ENCODE results near the gene CSPG5. TPM values are rescaled to one million over a fixed set of nuclear protein-coding genes. Genes with fewer than 3 reads are reported as not detected.

The CSPG5 gene
- total RNA-seq, 1 donor from 2014 or later = 0.35 TPM

GRCh38 chr3:47592066-47592795 lies 13.6 kb upstream of the CSPG5 start:
- intact Hi-C loops (cut with DNase I) = no loop called here
- ATAC-seq = no peak
- no peak for DNase-seq (ENCODE audit: missing footprints)

GRCh38 chr3:47590216-47590615 lies 11.6 kb upstream of the CSPG5 start:
- ATAC-seq (no peak), DNase-seq (ENCODE audit: missing footprints) (no peak)
- intact Hi-C loops (cut with DNase I) = no loop called here

GRCh38 chr3:47588587-47588986 lies 9.9 kb upstream of the CSPG5 start:
- no peak for ATAC-seq
- no peak for DNase-seq (ENCODE audit: missing footprints)
- intact Hi-C loops (cut with DNase I) = no loop called here

GRCh38 chr3:47588053-47588452 lies 9.4 kb upstream of the CSPG5 start:
- intact Hi-C loops (cut with DNase I) = no loop called here
- ATAC-seq (no peak), DNase-seq (ENCODE audit: missing footprints) (no peak)

GRCh38 chr3:47586746-47587145 lies 8.1 kb upstream of the CSPG5 start:
- ATAC-seq = no peak

DNA sequence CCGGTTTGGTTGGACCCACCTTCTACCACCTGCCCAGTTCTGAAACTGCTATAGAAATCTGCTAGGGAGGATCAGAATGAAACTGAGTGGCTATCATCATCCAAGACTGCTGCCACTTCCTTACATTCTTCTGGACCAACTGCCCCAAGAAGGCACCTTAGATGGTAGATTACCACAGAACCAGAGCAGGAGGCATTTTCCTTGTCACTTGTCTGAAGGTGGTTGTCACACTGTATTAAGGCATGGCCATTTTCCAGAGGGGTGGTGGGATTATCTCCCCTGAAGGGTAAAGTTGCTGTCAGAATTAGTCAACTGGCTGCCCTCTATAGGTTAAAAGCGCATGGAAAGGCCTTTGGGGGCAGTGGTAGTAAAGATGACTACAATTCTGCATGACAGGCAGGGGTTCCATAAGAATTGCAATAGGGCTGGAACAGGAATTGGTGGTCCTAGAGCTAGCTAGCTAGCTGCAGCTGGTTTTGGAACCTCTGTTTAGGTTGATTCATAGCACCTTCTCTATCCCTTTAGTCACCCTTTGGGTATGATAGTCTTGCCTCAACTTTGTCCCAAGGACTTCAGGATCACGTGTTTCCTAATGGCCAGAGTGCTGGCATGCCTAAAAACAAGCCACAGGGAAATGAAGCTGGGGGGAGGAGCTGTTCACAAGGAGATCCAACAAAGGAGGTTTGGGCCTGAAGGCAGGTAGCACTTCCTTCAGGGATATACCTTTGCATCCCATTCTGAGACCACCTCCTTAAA lies 4.8 kb upstream of the CSPG5 start:
- DNase-seq (ENCODE audit: missing footprints) = no peak
- intact Hi-C loops (cut with DNase I) = no loop called here
- ATAC-seq = no peak

More at GRCh38 chr3:47586746-47587145, 8.1 kb upstream of the CSPG5 start:
- intact Hi-C loops (cut with DNase I) = no loop called here
- no peak for DNase-seq (ENCODE audit: missing footprints)

- DNase-seq (ENCODE audit: missing footprints) (no peak), ATAC-seq (no peak)
- intact Hi-C loops (cut with DNase I) = no loop called here
Observed at GRCh38 chr3:47581835-47582234, 3.2 kb upstream of the CSPG5 start.

DNA sequence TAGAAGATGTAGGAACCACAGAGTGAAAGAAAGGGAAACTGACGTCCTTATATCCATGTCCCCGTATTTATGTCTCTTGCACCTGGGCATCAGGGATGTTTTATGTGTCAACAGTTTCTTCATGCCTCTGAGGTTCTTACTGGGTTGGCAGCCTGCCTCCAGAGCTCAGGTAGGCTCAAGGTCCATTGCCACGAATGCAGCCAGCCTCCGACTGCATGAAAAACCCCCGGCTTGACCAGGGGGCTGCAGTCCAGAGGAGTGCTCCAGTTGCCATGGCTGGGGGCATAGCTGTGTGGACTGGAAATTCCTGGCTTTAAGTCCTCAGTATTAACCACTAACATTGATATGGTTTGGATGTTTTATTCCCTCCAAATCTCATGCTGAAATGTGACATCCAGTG lies 2.8 kb upstream of the CSPG5 start:
- ATAC-seq (no peak), DNase-seq (ENCODE audit: missing footprints) (no peak)
- intact Hi-C loops (cut with DNase I) = no loop called here

DNA sequence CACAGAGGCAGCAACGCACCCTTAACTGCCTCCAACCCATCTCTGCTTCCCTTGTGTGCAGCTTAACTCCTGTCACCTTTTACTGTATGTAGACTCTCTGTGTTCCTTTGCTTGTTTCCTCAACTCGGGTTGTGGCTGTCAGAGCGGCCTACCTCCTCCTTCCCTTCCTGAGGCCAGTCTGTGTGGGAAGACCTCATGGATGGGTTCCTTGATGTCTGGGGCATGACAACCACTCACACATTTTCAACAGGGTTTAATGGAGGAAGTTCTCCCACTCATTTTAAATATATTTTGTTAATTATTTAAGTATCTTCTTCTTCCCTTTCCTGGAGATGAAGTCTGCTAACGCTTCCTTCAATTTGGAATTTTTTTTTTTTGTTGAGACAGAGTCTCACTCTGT lies 1.8 kb upstream of the CSPG5 start:
- ATAC-seq = no peak
- intact Hi-C loops (cut with DNase I) = no loop called here

DNA sequence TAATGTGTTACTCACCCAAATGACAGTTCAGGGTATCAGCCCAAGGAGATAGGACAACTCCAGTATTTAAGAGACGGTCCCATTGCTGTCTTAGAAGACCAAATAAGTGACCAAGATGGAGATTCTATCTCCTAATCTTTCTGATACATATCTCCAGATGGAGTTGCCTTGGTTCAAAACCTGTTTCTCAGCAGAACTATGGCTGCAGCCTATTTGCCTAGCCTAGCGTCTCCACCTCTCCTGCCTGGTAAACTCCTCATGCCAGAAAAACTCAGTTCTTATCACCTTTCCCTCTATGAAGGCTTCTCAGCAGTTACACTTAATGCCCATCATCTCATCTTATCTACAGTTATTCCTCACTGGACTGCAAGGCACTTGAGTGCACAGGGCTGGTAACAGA lies 1.2 kb upstream of the CSPG5 start:
- DNase-seq (ENCODE audit: missing footprints) (no peak), ATAC-seq (no peak)
- intact Hi-C loops (cut with DNase I) = no loop called here

More for the DNA sequence above, 1.8 kb upstream of the CSPG5 start:
- no peak for DNase-seq (ENCODE audit: missing footprints)

DNA sequence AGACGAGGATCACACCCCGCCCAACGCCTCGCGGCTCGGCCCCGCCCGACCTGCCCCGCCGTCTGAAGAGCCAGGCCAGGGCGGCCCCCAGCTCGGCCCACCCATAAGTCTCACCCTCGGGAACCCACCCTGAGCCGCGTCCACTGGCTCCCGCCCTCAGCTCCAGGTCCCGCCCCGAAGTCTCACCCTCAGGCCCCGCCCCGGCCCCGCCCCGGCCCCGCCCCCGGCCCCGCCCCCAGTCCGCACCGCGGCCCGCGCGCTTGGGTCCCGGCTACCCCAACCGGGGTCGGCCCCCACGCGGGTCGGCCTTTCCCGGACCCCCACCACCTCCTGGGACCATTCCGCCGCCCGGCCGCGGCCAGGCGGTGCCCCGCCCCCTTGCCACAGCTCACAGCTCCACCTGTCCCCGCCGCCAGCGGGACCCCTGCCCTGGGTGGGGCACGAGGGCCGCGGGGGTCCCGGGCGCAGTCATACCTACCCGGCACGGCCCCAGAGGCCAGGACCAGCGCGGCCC lies 489 bp downstream of the CSPG5 start:
- intact Hi-C loops (cut with DNase I) = no loop called here
- DNase-seq (ENCODE audit: missing footprints) (no peak), ATAC-seq (peak; percentile 72)

DNA sequence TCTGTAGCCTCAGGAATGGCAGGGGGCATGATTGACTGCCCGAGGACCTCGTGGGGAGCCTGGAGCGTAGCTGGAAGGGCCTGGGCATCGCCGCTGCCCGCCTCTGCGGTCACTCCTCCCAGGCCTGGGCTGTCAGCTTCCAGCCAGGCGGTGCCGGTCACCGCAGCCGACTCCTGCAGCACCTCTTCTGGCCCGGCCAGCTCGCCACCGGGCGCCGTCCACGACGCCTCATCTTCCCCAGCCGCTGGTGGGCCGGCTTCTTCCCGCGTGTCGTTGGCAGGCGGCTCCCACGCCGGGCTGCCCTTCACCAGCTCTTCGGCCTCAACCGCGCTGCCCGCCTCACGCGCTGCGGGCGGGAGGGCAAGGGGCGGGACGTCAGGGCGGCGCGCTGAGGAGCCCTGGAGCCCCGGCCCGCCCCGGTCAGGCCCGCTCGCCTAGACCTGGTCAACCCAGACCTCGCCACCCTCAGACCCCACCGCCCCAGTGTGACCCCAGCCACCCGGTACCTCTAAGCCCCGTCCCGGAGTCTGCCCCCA lies 1.0 kb downstream of the CSPG5 start:
- ATAC-seq (peak; percentile 26), DNase-seq (ENCODE audit: missing footprints) (no peak)
- intact Hi-C loops (cut with DNase I) = no loop called here

DNA sequence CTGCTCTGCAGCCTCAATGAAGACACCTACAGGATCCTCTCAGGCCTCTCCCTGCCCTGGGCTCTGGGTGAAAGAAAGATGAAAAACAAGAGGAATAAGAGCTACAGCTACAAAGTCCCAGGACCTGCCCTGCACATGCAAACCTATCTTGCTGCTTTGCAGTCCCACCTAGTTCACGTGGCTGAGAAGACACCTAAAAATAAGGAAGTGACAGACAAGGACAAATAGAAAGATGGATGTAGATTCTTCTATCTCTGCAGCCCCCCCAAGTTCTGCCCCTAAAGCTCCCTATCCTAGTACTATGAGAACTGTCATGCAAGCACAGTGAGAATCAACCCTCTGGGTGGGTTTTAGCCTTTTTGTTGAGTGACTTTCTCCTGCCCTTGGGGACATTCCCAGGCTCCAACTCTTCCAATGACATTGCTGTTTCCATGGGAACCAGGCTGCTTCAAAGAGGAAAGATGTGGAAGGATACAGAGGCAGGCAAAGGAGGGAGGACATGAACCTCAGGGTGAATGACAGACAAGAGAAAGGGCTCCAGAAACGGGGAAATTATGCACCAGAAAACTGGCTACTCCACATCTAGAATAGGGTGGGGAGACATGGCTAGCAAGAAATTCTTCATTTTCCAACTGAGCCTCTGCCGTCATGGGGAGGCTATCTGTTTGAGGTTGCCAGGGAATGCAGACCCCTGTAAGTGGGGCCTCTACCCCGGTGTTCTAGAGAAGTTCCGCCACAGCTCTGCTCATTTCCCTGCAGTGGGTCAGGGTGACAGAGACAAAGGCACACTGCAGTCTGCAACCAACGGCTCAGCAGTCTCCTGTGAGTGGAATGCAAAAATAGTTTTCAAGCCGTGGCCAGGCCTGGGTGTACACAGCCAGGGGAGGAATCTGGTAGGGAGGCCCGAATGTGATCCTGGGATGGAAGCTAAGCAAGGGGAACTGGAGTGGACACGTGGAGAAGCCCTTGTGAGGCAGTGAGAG lies 5.2 kb downstream of the CSPG5 start:
- ATAC-seq = peak; percentile 70
- no peak for DNase-seq (ENCODE audit: missing footprints)
- intact Hi-C loops (cut with DNase I) = no loop called here

DNA sequence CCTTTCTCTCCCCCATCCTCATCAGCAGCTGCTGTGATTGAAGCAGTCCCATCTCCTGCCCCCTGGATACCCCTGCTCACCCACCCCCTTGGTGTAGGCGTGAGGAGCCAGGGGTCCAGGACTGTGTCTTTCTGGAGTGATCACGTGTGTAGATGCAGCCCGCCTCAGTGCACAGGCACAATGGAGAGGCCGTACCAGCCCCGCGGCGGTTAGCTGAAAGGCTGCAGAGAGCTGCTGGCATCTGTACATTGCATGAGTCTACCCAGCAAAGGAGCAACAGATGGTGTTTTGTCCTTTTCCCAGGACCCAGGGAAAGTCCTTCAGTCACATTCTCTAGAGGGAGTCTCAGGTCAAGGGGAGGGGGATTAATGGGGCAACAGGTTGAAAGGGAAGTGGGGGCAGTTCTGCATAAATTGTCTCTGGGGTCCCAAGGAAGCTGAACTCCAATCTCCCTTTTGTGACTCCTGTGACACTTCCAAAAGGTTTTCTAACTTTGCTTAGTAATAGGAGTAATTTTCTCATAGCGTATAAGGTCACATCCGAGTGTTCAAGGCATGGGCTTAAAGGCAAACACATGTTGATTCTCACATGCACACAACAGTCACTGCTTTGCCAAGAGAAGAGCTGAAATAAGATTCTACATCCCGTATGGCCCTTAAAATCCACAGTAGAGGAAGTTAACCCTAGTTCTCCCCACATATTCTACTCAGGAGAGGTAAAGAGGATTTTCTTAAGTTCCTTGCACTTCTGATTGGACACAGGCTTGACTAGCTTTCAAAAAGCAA lies 7.1 kb downstream of the CSPG5 start:
- intact Hi-C loops (cut with DNase I) = no loop called here
- ATAC-seq (no peak), DNase-seq (ENCODE audit: missing footprints) (no peak)

DNA sequence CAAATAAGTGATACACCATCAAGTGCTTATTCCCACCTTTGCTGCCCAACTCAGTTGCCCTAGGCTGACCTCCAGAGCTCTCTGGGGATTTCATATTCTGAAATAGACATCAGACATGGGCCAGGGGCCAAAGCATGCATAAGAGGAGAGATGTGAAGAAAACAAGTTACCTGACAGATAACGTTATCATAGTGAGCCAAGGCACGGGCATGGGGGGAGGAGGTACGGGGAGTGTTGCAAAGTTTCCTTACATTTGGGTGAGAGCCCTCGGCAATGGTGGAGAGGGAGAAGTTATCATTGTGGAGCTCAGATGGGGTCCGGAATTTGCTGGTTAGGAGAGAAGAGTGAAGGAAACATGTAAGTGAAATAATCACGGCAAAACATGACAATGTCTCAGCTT lies 9.8 kb downstream of the CSPG5 start:
- ATAC-seq = no peak
- intact Hi-C loops (cut with DNase I) = no loop called here
- no peak for DNase-seq (ENCODE audit: missing footprints)

DNA sequence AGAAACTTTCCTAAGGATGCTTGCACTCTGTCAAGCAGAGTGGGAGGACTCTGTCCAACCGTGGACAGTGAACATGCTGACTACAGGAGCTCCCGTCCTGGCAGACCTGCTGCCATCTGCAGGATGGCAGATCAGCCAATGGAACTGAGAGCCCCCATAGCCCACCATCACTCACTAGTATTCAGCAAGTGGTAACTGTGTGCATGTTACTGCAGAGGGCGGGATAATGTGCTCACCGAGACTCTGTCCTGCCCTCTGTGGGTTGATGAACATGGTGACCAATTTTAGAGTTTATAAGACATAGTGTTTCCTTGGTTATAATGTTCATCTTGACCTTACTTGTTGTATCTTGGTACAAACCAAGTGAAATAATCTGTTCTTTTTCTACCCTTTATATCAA lies 11.5 kb downstream of the CSPG5 start:
- DNase-seq (ENCODE audit: missing footprints) (no peak), ATAC-seq (no peak)
- intact Hi-C loops (cut with DNase I) = no loop called here

DNA sequence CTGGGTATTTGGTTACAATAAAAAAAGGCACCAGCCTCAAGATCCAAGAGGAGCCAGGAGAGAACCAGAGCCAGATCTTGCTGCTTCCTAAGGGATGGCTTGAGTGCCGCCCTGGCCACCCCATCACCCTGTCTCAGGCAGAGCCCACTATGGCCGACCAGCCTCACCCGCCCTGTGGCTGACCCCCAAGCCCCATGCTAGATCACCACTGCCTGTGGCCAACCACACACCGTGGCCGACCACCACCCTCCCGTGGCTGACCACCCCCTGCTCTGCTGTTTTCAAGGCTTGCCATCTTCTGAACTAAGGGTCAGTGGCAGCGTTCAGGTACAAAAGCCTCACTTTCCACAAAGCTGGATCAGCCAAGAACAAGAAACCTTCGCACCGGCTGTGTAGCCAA lies 12.0 kb downstream of the CSPG5 start:
- intact Hi-C loops (cut with DNase I) = no loop called here
- DNase-seq (ENCODE audit: missing footprints) (no peak), ATAC-seq (no peak)
